Activated T-helper 17 cell treated with anti-CD3 and anti-CD28 coated beads, Interleukin-2, amount 50 U/mL, for 72 hours (primary cell): ENCODE measurements around the gene HLCS. TPM values are rescaled to one million over a fixed set of nuclear protein-coding genes. Genes with fewer than 3 reads are reported as not detected.

Experiments used
- ATAC-seq: fragments of 150-1000 bp; cut with Tn5 transposase; replicated peaks from 2 replicates; pipeline ENCODE4 v1.10.0; 2021; ENCODE audit warnings: mild to moderate bottlenecking, moderate library complexity
- H3K27ac Mint-ChIP-seq: one replicate; pipeline ENCODE4 v1.8.0; 2022; ENCODE audit warnings: mixed read lengths
- H3K27me3 Mint-ChIP-seq: one replicate; pipeline ENCODE4 v1.8.0; 2022; ENCODE audit warnings: mixed read lengths
- H3K36me3 Mint-ChIP-seq: one replicate; pipeline ENCODE4 v1.8.0; 2022; ENCODE audit warnings: low read depth, mild to moderate bottlenecking, mixed read lengths
- H3K4me1 Mint-ChIP-seq: one replicate; pipeline ENCODE4 v1.8.0; 2022; ENCODE audit warnings: mixed read lengths
- H3K4me3 Mint-ChIP-seq: one replicate; pipeline ENCODE4 v1.8.0; 2022; ENCODE audit warnings: mild to moderate bottlenecking, mixed read lengths
- H3K9me3 Mint-ChIP-seq: one replicate; pipeline ENCODE4 v1.8.0; 2022; ENCODE audit warnings: mixed read lengths
- total RNA-seq, 2 donors: library from RNA; stranded (reverse); gene quantifications; one replicate each; pipeline ENCODE4 v1.2.3, GENCODE V29; 2022

The HLCS gene
- total RNA-seq, 2 donors from 2014 or later: 14.5 to 17.8 TPM

- H3K4me1 Mint-ChIP-seq: no peaks in the 10 kb centered on the region
- no peak for ATAC-seq
- no peak overlapping the region for H3K4me3 Mint-ChIP-seq
- no peak overlapping the region for H3K27ac Mint-ChIP-seq
- no peaks in the 10 kb centered on the region for H3K9me3 Mint-ChIP-seq
- peaks cover 8% of the 10 kb centered on the region for H3K36me3 Mint-ChIP-seq
- peaks cover 20% of the 10 kb centered on the region for H3K27me3 Mint-ChIP-seq
Measured at GRCh38 chr21:36743008-36743407, 223.5 kb downstream of the HLCS start.

DNA sequence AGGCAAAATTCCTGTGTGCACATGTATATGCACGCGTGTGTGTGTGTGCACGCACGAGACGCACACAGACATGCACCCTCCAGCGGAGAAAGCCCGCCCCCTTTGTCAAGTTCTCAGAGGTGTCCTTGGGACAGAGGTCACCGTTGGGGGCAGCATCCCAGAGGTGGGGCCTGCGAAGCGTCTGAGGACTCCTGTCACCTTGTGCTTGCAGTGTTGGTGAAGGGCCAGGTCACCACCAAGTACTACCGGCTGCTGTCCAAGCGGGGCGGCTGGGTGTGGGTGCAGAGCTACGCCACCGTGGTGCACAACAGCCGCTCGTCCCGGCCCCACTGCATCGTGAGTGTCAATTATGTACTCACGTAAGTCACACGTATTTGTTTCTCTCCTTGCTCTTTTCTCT lies 225.0 kb downstream of the HLCS start:
- ATAC-seq: no peak
- H3K27ac Mint-ChIP-seq: no peak overlapping the region
- H3K9me3 Mint-ChIP-seq: no peaks in the 10 kb centered on the region
- no peak overlapping the region for H3K4me3 Mint-ChIP-seq
- peaks cover 12% of the 10 kb centered on the region for H3K27me3 Mint-ChIP-seq
- no peaks in the 10 kb centered on the region for H3K4me1 Mint-ChIP-seq
- peaks cover under 1% of the 10 kb centered on the region for H3K36me3 Mint-ChIP-seq

DNA sequence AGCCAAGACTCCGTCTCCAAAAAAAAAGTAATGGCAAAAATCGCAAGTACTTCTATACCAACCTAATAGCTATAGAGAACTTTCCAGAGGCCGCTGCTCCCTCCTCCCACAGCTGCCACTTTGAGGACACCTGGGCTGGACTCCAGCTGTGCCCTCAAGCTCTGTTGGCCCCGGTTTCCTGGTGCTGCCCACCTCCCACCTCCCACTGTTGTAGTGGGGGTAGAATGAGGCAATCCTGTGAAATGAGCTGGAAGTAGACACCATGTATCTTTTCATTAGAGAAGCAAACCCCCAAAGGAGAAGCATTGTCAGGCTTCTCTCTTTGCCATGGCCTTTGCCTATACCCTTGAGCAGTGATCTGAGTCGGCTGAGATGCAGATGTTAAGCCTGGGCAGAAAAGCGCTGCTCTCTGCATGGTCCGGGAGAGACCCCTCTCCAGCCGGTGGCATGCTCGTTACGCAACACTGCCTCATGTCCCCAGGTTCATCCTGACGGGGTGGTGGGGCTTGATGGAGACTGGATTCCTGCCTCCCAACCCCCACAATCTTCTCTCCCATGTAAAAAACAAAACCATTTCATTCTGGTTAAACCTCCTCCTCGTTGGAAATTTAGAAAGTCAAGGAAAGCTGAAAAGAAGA lies 227.9 kb downstream of the HLCS start:
- ATAC-seq: no peak
- Mint-ChIP-seq H3K4me3 (no peak overlapping the region), H3K27ac (no peak overlapping the region), H3K9me3 (no peaks in the 10 kb centered on the region), H3K36me3 (no peaks in the 10 kb centered on the region), H3K4me1 (no peaks in the 10 kb centered on the region), H3K27me3 (peaks cover 8% of the 10 kb centered on the region)

DNA sequence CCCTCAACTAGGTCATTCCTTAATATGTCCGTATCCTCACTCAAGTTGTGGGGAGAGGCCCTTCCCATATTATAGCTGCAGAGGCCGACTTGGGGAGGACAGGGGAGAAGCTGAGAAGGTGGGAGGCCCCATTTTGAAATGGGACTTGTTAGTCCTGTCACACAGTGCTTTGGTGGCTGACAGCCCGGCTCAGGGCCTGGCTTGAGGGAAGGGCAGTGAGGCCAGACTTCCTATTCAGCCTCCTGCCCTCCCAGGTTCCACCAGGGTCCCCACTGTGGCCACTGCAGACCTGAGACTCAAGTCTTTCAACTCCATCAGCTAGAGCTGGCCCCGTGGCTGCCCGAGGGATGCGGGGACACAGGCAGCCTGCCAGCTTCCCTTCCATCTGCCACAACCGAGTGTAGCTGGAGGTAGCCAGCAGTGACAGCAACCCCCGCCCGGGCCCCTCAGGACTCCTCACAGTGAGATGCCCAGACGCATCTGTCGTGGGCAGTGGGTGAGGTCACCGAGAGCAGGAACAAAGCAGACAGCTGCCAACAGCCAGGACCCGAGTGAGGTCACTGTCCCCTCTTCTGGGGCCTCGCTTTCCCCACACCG lies 230.6 kb downstream of the HLCS start:
- no peak for ATAC-seq
- Mint-ChIP-seq H3K9me3 (no peaks in the 10 kb centered on the region), H3K36me3 (no peaks in the 10 kb centered on the region), H3K4me1 (no peaks in the 10 kb centered on the region), H3K27me3 (peaks cover 11% of the 10 kb centered on the region), H3K27ac (no peak overlapping the region), H3K4me3 (no peak overlapping the region)

- Mint-ChIP-seq H3K36me3 (no peaks in the 10 kb centered on the region), H3K4me3 (no peak overlapping the region), H3K27me3 (peaks cover 11% of the 10 kb centered on the region), H3K9me3 (no peaks in the 10 kb centered on the region), H3K4me1 (no peaks in the 10 kb centered on the region), H3K27ac (no peak overlapping the region)
- no peak for ATAC-seq
Measured at GRCh38 chr21:36735201-36735515, 231.3 kb downstream of the HLCS start.

DNA sequence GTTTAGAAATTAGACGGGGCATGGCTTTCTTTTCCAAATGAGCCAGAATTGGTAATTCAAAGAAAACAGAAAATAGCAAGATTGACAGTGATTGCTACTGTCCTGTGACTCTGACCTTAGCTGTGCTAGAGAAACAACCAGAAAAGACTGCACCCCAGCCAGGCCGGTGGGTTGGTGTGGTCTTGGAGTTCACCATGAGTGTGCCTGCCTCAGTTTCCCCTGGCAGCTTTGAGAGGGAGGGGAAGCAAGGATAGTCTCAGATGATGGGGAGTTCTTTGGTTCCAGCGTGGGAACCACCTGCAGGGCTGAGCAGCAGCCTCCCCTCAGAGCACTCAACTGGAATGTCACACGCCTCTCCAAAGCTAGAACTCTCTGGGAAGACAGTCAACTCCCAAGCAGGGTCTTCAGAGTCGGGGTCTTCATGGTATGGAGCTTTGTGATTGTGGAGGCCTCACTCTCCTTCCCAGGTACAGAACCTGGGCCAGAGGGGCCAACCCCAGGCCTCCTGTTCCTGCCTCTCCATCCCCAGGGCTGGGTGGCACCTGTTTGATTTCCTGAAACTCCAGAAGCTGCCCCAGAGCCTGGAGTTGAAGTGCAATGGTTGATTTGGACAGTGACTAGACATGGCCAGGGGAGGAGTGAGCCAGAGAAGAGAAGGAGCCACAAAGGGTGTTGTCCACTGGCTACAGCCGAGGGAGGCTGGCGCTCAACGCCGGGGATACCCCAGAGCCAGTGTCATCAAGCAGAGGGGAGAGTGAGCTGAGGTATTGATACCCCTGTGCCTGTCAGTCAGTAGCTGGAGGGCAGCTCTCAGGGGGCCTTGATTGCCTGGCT lies 231.9 kb downstream of the HLCS start:
- Mint-ChIP-seq H3K9me3 (no peaks in the 10 kb centered on the region), H3K4me3 (no peak overlapping the region), H3K4me1 (no peaks in the 10 kb centered on the region), H3K27ac (no peak overlapping the region), H3K27me3 (peaks cover 11% of the 10 kb centered on the region), H3K36me3 (no peaks in the 10 kb centered on the region)
- ATAC-seq: no peak

GRCh38 chr21:36733857-36734256 lies 232.6 kb downstream of the HLCS start:
- Mint-ChIP-seq H3K4me3 (no peak overlapping the region), H3K4me1 (no peaks in the 10 kb centered on the region), H3K27ac (no peak overlapping the region), H3K36me3 (no peaks in the 10 kb centered on the region), H3K9me3 (no peaks in the 10 kb centered on the region), H3K27me3 (peaks cover 11% of the 10 kb centered on the region)
- no peak for ATAC-seq

DNA sequence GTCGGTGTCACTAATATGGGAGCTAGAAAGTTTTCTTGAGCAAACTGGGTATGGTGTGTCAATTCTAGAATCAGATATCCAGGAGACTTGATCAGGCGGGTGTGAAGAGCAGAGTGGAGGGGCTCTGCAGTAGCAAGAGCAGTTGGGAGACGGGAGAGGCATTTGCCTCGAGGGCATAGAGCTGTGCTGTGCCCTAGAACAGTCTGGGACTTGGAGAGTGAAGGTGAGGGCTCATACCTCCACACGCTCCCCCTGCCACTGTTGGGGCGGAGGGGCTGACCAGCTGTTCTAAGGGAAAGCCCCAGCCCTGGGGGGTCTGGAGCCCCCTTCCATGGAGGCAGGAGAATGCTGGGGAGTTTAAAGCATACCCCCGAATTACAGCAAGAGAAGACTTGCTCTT lies 233.7 kb downstream of the HLCS start:
- peaks cover 11% of the 10 kb centered on the region for H3K27me3 Mint-ChIP-seq
- no peak overlapping the region for H3K27ac Mint-ChIP-seq
- ATAC-seq: no peak
- H3K36me3 Mint-ChIP-seq: no peaks in the 10 kb centered on the region
- no peaks in the 10 kb centered on the region for H3K9me3 Mint-ChIP-seq
- no peak overlapping the region for H3K4me3 Mint-ChIP-seq
- no peaks in the 10 kb centered on the region for H3K4me1 Mint-ChIP-seq

- no peaks in the 10 kb centered on the region for H3K9me3 Mint-ChIP-seq
- H3K4me1 Mint-ChIP-seq: no peaks in the 10 kb centered on the region
Measured at GRCh38 chr21:36732217-36732616, 234.3 kb downstream of the HLCS start.

DNA sequence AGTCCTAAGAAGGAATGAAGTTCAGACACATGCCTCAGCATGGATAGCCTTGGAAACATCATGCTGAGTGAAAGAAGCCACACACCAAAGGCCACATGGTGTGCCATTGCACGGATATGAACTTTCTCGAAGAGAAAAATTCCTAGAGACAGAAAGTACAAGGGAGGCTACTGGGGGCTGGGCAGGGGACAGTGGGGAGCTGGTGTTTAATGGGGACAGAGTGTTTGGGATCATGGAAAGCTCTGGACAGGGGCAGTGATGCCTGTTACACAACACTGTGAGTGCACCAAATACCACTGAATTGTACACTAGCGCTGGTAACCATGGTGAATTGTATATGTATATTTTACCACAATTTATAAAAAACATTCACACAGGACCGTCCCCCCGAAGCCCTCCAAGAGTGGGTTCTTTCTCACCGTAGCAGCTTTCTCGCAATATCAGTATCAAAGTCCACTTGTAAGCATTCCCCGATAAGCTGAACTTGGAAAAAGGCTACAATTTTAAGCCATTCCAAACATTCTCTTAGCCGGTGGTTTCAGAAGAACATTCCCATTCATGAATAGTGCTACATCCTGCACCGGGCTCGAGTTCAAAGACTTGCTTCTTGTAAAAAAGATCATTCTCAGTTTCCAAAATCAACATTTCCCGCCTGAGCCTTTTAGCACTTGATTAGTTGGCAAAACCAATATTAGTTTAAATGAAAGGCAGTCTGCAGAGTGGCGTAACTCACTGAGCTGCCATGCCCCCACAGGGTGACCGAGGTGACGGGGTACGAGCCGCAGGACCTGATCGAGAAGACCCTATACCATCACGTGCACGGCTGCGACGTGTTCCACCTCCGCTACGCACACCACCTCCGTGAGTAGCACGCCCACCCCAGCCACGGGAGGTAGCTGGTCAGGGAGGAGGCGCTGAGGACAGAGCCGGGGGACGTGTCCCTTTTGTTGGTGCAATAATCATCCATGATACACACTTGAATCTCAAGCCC lies 235.9 kb downstream of the HLCS start:
- Mint-ChIP-seq H3K27me3 (peaks cover 11% of the 10 kb centered on the region), H3K4me3 (no peak overlapping the region), H3K4me1 (no peaks in the 10 kb centered on the region), H3K27ac (no peak overlapping the region), H3K9me3 (no peaks in the 10 kb centered on the region), H3K36me3 (no peaks in the 10 kb centered on the region)
- no peak for ATAC-seq

More at GRCh38 chr21:36732217-36732616, 234.3 kb downstream of the HLCS start:
- Mint-ChIP-seq H3K27me3 (peaks cover 11% of the 10 kb centered on the region), H3K27ac (no peak overlapping the region), H3K4me3 (no peak overlapping the region), H3K36me3 (no peaks in the 10 kb centered on the region)
- ATAC-seq: no peak

GRCh38 chr21:36729310-36729970 lies 237.0 kb downstream of the HLCS start:
- H3K27me3 Mint-ChIP-seq: peaks cover 7% of the 10 kb centered on the region
- H3K4me1 Mint-ChIP-seq: no peaks in the 10 kb centered on the region
- no peak overlapping the region for H3K4me3 Mint-ChIP-seq
- H3K27ac Mint-ChIP-seq: no peak overlapping the region
- no peak for ATAC-seq
- H3K9me3 Mint-ChIP-seq: no peaks in the 10 kb centered on the region
- no peaks in the 10 kb centered on the region for H3K36me3 Mint-ChIP-seq

- Mint-ChIP-seq H3K9me3 (no peaks in the 10 kb centered on the region), H3K4me1 (no peaks in the 10 kb centered on the region), H3K27me3 (peaks cover 7% of the 10 kb centered on the region)
Measured at GRCh38 chr21:36728371-36729111, 237.9 kb downstream of the HLCS start.

GRCh38 chr21:36727866-36728265 lies 238.6 kb downstream of the HLCS start:
- H3K27ac Mint-ChIP-seq: no peak overlapping the region
- no peaks in the 10 kb centered on the region for H3K9me3 Mint-ChIP-seq
- peaks cover 7% of the 10 kb centered on the region for H3K27me3 Mint-ChIP-seq
- no peak overlapping the region for H3K4me3 Mint-ChIP-seq
- ATAC-seq: no peak
- no peaks in the 10 kb centered on the region for H3K4me1 Mint-ChIP-seq
- no peaks in the 10 kb centered on the region for H3K36me3 Mint-ChIP-seq

More at GRCh38 chr21:36728371-36729111, 237.9 kb downstream of the HLCS start:
- no peak overlapping the region for H3K4me3 Mint-ChIP-seq
- H3K36me3 Mint-ChIP-seq: no peaks in the 10 kb centered on the region
- no peak overlapping the region for H3K27ac Mint-ChIP-seq
- no peak for ATAC-seq
